ENCODE data around the gene DPEP1.
"Not testable (repeated sequence)": the region's sequence is repeated elsewhere in the genome, so short reads cannot be mapped to it uniquely, and the experiment has no call there.

The DPEP1 gene

DNA sequence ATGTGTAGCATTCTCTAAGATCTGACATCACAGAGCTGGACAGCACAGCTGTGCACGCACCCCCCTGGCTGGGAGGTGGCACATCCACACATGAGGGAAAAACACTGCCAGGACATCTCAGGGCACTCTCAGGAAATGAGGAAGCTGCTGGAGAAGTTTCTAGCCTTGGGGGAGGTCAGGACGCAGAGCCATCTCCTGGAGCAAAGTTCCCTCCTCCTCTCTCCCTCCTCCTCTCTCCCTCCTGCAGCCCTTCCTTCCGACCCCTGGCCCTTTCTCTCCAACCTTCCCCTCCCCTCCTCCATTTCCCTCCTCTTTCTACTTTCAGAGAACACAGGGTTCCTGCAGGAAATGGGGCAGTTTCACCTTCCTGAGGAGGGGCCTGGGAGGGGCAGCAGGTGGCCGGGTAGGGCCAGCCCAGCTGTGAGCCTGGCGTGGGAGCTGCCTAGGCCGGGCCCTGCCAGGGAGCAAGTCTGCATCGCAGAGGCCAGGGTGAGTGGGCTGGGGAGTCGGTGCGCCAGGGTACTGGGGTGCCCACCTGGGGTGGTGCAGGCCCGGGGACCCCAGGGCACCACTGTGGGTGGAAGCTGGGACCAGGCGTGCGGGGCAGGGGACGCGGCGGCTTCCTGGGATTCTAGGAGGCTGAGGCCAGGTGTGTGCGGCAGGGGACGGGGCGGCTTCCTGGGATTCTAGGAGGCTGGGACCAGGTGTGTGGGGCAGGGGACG lies at the start of gene DPEP1:
Gene DPEP1, plus strand, starts transcription at position 412 of the 723 bp plus-strand sequence. CDS start 16,769 bp downstream, outside the sequence.
- DNase-seq = no peak

DNA sequence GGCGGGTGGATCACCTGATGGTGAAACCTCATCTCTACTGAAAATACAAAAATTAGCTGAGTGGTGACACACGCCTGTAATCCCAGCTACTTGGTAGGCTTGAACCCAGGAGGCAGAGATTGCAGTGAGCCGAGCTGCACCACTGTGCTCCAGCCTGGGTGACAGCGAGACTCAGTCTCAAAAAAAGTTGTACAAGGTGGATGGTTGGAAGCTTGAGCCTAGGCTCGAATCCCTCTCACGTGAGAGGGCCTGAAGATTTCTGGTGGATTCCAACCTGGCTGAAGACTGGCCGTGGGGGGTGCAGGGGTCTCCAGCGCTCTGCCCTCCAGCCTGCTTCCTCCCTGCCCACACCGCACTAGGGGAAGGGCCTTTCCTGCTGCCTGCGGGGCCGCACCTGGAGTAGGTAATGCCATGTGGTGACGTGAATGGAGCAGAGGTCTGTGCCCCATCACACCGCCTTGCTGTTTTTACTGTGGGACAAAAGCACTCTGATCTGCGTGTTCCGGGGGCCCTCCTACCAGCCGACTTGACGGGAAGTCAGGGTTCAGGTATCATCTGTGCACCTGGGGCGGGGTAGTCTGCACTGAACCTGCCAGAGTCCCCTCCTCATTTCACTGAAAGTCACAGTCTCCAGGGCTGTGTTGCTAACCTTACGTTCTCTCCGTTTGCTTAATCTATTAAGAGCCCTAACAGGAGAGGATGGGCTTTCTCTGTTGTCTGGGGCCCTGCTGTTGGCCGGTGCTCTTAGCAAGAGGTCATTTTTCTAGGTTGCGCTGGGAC lies 48.8 kb upstream of the DPEP1 start:
- no peak for DNase-seq

DNA sequence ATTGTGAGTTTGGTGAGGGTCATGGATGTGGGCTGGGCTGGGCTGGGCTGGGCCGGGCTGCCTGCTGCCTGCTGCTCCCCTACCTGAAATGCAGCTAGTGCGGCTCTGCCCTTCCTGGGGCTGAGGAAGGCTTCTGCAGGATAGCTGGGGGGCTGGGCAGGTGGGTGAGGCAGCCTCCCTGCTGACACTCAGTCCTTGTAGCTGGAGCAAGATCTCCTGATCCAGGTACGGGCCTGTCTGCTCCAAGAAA lies 48.3 kb upstream of the DPEP1 start:
- DNase-seq = no peak

DNA sequence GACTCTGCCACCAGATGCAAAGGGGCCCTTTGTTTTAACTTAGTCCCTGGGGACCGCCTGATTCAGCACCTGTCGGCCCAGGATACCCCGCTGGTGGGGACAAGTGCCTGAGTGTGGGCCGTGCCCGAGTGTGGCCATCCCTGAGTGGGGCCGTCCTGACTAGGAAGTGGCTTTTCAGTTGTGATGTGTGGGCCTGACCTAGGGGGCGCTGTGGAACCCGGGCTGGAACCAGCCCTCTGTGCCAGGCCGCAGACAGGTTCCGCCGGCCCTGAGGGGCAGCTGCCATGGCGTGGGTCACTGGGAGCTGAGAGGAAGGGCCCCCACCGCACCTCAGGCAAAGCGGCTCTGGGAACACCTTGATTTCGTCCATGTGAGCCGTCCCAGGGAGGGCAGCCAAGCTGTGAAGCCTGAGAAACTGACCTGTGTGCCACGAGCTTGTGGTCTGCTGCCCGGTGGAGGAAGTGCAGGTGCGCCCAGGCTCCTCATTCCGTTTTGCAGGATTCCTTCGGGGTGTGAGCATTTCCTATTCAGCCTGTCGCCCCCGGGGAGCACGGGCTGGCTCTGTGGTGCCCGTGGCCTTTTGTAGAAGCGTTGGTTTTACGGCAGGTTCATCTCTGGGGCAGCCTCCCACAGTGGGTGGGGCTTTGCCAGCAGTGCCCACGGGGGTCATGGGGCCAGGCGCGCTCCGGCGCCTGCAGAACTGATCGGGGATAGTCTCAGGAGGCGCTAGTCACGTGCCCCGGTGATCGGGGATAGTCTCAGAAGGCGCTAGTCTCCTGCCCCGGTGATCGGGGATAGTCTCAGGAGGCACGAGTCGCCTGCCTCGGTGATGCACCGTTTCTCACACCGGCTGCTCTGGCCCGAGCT lies 47.7 kb upstream of the DPEP1 start:
- no peak for DNase-seq

DNA sequence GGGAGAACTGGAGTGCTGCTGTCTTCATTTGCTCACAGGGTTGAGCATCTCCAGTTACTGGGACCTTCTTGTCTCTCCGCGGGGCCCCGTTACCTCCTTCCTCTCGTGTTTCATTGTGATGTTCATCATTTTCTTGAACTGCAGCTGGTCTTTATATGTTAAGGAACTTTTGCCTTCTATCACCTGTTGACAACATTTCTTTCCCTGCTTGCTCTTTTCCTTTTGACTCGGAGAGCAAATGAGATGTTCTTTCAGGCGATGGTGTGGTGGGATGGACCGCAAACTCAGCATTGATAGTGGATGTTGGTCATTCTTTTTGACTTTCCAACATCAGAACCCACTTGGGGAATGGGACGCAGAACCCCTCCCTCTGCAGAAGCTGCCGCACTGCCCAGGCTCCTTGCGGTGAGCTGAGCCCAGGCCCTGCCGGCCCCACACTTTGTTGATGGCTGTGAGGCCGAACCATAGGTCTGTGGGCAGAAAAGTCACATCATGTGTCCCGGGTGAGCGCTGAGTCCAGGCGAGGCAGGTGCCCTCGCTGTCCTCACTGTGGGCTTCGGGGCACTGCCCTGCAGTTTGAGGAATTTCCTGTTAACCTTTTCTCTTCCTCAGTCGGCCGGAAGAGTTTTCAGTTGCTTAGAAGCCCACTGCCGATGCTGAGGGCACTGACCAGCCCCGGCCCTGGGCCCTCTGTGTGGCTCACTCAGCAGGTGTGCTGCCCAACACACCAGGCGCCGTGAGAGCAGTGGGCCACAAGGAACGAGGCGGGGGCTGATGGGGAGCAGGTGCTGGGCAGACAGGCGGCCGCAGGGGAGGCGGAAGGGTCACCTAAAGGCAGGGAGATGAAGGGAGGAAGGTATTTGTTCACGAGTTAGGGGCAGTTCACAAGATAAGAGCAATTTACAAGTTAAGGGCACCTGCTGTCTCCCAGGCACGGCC lies 45.5 kb upstream of the DPEP1 start:
- no peak for DNase-seq

DNA sequence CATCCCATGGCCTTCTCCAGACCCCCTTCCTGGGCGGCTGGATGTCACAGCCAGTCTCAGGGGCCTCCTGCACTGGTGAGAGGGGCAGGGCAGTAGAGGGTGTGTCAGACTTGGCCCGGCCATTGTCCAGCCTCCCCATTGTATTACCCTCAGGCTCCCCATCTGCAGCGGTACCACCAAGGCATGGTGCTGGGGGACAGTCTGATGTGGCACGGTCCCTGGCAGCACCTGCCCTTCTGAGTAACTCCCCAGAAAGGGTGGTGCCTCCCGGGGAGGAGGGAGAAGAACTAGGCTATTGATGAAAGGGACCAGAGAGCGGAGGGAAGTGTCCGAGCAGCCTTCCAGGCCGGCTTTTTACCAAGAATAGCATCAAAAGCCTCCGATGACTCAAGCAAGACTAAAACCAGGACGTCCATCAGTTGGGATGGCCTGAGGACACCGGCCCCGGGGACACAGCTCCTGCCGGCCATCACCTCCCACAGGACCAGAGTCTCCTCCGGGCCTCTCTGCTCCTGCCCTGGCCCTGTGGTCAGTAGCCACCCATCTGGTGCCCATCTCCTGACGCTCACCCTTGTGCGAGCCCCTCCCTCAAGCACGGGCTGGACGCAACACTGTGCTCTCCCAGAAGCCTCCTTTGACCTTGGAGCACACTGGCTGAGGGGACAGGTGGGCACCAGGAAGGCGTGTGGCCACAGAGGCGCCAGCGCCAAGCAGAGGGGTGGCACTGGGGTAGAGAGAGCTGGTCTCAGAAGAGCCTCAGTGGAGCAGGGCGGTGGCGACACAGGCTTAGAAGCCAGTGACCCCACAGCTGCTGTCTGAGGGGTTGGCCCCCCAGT lies 43.7 kb upstream of the DPEP1 start:
- no peak for DNase-seq

DNA sequence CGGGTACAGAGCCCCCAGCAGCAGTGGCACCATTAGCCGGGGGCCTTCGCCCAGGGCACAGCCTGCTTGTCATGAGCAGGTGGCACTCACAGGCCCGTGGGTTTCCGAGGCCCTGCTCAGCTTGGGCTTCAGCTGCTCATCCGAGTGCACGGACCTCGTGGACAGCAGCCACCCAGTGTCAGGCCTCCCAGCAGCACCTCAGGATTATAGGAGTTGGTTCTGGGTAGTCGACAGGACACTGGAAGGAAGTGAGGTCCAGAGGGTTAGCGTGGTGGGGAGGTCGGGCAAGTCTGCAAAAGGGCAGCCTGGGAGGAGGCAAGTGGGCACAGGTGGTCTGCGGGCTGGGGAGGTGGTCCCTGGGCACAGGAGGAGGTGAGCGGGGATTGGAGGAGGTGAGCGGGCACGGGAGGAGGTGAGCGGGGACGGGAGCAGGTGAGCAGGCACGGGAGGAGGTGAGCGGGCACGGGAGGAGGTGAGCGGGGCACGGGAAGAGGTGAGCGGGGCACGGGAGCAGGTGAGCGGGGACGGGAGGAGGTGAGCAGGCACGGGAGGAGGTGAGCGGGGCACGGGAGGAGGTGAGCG lies 43.0 kb upstream of the DPEP1 start:
- no peak for DNase-seq

DNA sequence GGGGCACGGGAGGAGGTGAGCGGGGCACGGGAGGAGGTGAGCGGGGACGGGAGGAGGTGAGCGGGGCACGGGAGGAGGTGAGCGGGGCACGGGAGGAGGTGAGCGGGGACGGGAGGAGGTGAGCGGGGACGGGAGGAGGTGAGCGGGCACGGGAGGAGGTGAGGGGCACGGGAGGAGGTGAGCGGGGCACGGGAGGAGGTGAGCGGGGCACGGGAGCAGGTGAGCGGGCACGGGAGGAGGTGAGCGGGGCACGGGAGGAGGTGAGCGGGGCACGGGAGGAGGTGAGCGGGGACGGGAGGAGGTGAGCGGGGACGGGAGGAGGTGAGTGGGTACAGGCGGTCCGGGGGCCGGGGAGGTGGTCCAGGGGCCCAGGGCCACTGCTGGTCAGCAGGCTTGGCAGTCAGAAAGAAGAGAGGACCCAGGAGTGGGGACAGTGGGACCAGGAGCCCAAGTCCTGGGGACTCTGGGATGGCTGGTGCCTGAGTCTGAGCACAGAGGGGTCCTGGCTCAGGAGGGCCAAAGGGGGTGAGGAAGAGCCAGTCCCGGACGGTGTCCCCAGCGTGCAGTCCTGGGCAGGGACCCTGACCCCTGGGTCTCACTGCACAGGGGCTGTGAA lies 42.4 kb upstream of the DPEP1 start:
- not testable (repeated sequence) for DNase-seq

DNA sequence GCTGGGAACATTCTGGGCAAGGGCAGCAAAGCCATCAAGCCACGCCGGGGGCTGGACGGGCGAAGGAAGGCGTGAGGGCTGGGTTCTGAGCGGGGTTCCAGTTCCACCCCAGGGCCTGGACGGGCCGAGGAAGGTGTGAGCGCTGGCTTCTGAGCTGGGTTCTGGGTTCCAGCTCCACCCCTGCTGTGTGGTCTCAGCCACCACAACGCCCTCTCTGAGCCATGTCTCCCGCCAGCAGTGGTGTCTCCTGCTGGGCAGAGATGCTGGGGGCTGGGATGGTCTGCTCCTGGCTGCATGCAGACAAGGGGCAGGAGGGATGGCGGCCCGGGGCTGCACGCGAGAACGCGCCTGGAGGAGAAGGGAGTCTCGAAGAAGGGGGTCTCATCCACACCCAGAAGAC lies 41.8 kb upstream of the DPEP1 start:
- DNase-seq = no peak

DNA sequence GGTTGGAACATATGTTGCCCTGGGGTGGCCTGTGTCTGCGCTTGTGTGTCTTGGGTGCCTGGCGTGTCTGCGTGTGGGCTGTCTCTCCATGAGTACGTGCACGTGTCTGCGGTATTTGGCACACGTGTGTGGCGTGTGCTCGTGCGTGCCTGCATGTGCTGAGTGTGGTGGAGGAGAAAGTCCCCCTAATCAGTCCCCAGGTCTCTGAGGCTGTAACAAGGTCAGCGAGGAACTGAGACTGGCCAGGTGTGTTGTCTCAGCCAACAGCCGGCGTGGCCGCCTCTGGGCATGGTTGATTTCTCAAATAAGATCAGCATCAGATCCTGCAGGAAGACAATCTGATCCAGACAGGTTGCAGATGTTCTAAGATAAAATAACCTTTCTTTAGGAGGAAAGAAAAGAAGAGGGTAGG lies 41.4 kb upstream of the DPEP1 start:
- DNase-seq = no peak

DNA sequence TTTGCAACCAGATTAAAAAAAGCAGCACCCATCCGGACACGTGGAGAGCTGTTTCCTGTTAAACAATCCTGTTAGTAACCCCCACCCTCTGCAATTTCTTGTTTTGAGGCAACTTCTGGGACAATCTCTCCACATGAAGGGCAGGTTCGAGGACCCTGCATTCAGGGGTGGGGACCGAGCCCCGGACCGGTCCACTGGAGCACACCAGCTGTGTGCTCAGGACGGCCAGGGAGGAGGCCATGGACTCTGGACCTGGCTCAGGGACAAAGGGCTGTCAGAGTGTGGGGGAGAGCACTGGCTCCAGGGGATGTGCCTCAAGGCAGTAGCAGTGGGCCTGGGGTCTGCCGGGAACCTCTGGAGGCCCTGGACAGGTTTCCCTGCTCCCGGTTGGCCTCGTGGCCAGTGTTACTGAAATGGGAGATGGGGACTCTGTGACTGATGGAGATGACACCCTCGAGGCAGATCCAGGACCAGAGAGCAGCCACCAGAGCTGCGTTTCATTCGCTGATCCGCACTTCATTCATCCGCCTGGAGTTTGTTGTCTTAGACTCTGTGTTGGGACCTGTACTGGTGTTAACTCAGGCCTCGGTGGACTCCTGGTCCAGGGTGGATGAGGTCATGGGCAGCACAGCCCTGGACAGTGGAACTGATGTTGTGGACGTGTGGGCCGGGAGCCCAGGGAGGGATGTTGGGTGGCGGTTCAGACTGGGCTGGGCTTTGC lies 40.8 kb upstream of the DPEP1 start:
- no peak for DNase-seq

DNA sequence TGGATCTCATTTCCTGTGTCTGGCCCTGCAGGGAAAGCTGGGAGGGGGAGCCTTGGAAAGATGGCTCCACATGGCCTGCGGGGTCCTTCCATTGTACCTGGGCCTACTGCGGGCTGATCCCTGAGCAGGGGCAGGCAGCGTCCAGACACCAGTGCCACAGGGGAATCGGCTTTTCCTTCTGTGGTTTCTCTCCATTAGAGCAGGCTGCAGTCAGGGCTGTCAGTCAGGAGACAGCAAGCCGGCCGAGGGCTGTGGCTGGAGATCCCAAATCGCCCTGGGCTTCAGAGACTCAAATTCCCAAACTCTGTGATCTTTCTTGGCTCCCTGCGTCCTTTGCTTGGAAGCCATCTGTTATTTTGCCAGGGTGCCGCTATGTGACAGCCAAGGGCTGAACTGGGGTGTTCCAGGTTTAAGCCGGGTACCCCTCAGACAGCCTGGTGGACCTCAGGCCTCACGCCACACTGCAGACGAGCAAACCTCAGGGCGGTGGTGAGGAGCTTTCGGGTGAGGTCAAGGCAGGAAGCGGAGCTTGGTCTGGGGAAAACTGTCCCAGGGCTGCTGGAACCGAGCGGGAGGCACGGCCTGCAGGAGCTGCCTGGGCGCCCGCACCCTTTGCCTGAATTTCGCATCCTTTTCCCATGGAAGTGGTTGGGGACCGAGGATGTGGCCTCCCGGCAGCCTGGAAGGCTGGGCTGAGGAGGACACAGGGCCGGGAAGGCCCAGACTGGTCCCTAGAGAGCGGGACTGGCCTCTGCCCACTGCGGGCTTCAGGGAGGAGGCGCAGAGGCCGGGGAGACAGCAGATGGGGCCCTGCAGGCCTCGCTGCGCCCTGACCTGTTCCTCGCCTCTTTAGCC lies 39.4 kb upstream of the DPEP1 start:
- DNase-seq = no peak

DNA sequence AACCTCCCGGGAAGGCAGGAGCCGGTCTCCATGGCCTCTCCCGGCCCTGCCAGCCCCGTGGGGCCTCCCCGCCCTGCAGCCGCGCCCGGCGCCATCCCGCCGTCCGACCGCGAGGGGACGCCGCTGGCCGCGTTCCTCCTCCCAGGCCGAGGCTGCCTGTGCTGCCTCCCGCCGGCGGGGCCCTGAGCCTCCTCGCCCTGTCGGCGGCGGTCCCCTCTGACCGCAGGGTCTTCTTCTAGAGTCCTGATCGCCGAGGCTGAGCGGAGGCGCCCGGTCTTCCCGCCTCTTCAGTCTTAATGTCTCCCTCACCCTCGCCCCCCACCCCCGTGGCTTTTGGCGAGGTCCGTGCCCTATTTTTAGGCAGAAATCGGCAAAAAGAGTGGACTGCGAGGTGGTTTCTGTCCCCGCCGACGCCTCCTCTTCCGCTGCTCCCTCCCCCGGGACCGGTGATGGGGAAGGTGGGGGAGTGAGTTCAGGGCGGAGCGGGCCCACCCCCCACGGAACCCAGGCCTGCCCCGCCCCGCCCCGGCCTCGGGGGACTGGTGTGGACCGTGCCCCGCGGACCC lies 38.7 kb upstream of the DPEP1 start:
- DNase-seq = no peak

DNA sequence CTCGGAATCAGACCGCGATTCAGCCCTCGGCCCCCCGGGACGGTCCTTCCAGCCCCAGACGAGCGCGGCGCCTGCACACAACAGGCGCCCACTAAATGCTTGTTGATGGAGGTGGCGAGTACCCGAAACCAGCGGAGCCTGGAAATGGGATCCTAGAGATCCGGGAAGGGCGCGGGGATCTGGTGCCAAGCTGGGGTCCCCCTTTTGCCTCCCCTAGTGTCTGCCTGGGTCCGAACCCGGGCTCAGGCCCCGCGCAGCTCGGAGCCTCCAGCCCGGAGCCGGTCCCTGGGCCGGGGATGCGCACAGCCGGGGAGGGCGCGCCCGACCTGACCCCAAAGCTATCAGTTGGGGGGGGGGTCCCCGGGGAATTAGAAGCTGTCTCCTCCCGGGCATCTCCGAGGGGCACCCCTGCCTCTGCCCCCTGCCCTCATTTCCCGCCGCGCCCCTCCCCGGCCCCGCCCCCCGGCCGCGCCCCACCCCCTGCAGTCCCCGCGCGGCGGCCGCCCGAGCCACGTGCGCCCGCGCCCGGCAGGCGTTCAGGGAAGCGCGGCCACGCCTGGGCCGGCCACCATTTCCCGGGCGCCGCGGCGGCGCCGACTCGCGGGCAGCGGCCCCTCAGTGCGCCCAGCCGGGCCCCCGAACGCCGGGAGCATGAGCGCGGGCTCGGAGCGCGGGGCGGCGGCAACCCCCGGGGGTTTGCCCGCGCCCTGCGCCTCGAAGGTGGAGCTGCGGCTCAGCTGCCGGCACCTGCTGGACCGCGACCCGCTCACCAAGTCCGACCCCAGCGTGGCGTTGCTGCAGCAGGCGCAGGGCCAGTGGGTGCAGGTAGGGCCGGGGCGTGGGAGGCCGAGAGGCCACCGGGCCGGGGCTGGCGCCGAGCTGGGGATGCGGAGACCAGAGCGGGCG lies 37.9 kb upstream of the DPEP1 start, which contains the start of gene CPNE7:
Gene CPNE7, plus strand, starts transcription at position 512 of the 906 bp plus-strand sequence. Its CDS starts 140 bp downstream, at position 652.
- DNase-seq = no peak

DNA sequence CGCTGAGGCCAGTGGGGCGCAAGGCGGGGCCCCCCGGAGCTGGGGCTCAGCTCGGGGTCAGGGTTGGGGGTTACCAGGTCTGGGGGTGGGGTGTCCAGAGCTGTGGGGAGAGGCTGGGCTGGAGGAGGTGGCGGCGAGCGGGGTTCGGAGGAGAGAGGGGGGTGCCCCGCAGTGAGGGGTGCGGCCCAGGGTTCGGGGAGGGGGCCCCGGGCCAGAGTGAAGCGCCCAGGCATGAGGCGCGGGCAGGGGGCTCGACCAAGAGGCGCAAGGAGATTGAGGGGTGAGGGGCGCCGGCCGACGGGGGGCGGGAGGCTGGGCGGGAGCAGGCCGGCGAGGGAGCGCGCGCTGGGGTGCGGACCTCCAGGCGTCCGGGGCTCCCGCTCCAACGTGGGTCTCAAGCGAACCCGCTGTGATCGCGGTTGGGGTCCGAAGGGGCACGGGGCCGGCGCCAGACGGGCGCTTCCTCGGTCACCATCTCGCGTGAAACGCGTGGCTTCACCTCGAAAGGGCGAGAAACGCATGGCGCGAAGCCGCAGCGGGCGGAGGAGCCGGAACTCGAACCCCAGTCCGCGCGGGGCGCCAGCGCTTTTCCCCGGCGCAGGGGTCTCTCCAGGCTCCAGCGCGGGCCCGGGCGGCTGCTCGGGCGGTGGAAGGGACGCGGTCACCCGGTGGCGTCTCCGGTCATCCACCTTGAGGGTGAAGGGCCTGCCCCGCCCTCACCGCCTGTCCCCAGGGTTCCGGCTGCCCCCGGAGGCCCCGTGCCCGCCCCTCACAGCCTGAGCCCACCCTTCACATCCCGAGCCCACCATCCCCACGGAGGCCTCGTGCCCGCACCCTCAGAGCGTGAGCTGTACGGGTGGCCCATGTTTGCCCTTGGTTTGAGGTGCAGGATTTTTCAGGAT lies 37.0 kb upstream of the DPEP1 start:
- no peak for DNase-seq

DNA sequence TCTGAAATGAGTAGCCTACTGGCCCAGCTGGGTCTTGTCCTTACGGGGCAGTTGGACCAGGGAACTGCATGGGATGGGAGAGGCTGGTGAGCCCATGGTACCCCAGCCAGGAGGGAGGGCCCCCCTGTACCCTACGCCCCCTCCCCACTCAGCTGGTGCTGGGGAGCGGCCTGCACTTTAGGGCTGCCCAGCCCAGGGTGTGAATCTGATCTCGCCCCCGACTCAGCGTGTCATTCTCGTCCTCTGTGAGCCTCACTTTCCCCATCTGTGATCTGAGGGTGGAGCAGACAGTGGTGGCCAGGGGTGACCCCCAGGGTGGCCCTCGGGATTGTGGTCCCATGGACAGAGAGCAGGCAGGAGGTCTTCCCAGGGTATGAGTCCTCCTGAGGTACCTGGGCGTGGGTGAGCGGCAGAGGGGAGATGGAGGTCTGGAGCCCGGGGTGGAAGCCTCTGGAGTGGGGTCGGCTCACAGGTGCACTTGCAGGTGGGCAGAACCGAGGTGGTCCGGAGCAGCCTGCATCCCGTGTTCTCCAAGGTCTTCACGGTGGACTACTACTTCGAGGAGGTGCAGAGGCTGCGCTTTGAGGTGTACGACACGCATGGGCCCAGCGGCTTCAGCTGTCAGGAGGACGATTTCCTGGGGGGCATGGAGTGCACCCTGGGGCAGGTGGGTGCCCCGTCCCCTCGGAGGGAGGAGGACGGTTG lies 36.2 kb upstream of the DPEP1 start:
- no peak for DNase-seq
